Heart left ventricle (tissue), 13 donors: ENCODE measurements around the gene CENPP.

Experiments
- CTCF ChIP-seq, 12 donors: fragments of 200-600 bp; sonication (generic) in 4 of 12; IDR thresholded peaks; one replicate each; pipeline versions ENCODE4 v1.5.0 to v1.8.0; 2018 to 2022; ENCODE audit warnings: antibody characterized with exemption in 12 of 12, mild to moderate bottlenecking in 5 of 12
- POLR2A ChIP-seq, 2 donors: fragments of 450-650 bp; IDR thresholded peaks; one replicate each; pipeline ENCODE4 v1.6.1; 2017; ENCODE audit warnings: antibody characterized with exemption in 2 of 2, mild to moderate bottlenecking in 2 of 2, moderate library complexity in 2 of 2
- donor health status: ischemic (EF 13 %, LVEDD 7.1; RV severe dilation, severe dysfunction).
- donor health status: DM: no; HTN: yes; CAD: no.
- donor health status: DM: no; HTN: no; CAD: no.
- donor health status: ischemic (EF 25% LVEDD 6.9; RV normal size, moderate dysfunction).
- donor health status: ischemic (EF 25% LVEDD 5.7; RV mildly dilated, moderate dysfunction).
- donor health status: ischemic (EF 35%, LVEDD 5.7; RV mildly dilated, moderate dysfunction).
- donor health status: nonischemic (EF 11% LVEDD 7.7; RV severe dilation, severe dysfunction).
- donor health status: DM: yes; HTN: yes; CAD: no.
- donor health status: PGD.
- donor health status: ischemic (EF 29% LVEDD 5.4; RV normal size, mild dysfunction).
- donor health status: nonischemic (EF 23%, LVEDD 6.1; RV moderate dilation, normal function).

GRCh38 chr9:92392690-92393089 is 66.9 kb downstream of the CENPP start:
- TF ChIP-seq CTCF (IDR thresholded peaks at IDR 0.05) (no peak), POLR2A (IDR thresholded peaks at IDR 0.05) (no peak)
